ENCODE measurements around the gene SEC24C. TPM values are rescaled to one million over a fixed set of nuclear protein-coding genes. Genes with fewer than 3 reads are reported as not detected.
"Not testable (repeated sequence)": the region's sequence is repeated elsewhere in the genome, so short reads cannot be mapped to it uniquely, and the experiment has no call there.

The SEC24C gene
- total and polyA plus RNA-seq, 2 experiments from 2014 or later = 46.8 to 59.4 TPM

DNA sequence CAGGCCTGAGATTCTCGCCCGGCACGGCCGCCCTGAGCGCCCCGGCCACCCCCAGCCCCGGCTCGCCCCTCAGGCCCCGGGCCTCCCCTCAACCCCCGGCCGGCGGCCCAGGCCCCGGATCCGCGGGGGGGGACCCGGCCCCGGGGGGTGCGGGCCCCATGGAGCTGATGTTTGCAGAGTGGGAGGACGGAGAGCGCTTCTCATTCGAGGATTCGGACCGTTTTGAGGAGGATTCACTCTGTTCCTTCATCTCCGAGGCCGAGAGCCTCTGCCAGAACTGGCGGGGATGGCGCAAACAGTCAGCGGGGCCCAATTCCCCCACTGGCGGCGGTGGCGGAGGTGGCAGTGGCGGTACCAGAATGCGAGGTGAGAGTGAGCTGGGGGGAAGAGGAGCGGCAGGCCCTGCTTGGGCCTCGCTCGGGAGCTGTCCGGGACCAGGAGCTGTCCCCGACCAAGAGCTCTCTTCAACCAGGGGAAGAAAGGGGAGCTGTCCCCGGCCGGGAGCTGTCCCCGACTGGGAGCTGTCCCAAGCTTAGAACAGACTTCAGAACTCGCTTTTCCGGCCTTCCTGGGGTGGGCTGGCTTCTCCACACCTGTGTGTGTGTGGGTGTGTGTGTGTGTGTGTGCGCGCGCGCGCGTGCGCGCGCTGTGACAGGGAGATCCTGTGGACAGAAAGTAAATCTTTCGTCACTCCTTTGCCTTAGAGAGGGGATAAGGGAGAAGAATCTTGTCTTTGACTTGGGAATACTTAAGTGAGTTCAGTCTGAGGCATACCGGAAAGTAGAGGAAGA, 41.7 kb downstream of the SEC24C start:
- Histone ChIP-seq H3K9me2 (replicated peaks; ENCODE audit: insufficient read depth) (no peaks in the 10 kb centered on the region), H4K20me1 (ENCODE audit: insufficient read depth, poor library complexity, severe bottlenecking) (peaks cover 35% of the 10 kb centered on the region), H2AFZ (peak overlapping the region; percentile 30), H3K9me3 (ENCODE audit: low read depth) (no peaks in the 10 kb centered on the region), H3K4me3 (peak overlapping the region; percentile 6), H3K36me3 (replicated peaks; ENCODE audit: insufficient read depth, low read depth) (no peaks in the 10 kb centered on the region), H3K27ac (peak overlapping the region; percentile 81), H3K4me1 (ENCODE audit: insufficient read depth) (peaks cover 19% of the 10 kb centered on the region), H3K79me2 (peaks cover 68% of the 10 kb centered on the region), H3K4me2 (peak overlapping the region; percentile 90), H3K27me3 (no peaks in the 10 kb centered on the region)
- under 1% methylated on average over 49 of the region's 54 CpGs for WGBS (ENCODE audit: low lambda C conversion rate, missing lambda C conversion rate)
- TF ChIP-seq EZH2phosphoT487 (IDR thresholded peaks at IDR 0.05; ENCODE audit: low read depth, severe bottlenecking, unreplicated experiment) = no peak
- no peak for TF ChIP-seq EZH2 (IDR thresholded peaks at IDR 0.05; ENCODE audit: borderline replicate concordance)
- TF ChIP-seq, protein P1, sequence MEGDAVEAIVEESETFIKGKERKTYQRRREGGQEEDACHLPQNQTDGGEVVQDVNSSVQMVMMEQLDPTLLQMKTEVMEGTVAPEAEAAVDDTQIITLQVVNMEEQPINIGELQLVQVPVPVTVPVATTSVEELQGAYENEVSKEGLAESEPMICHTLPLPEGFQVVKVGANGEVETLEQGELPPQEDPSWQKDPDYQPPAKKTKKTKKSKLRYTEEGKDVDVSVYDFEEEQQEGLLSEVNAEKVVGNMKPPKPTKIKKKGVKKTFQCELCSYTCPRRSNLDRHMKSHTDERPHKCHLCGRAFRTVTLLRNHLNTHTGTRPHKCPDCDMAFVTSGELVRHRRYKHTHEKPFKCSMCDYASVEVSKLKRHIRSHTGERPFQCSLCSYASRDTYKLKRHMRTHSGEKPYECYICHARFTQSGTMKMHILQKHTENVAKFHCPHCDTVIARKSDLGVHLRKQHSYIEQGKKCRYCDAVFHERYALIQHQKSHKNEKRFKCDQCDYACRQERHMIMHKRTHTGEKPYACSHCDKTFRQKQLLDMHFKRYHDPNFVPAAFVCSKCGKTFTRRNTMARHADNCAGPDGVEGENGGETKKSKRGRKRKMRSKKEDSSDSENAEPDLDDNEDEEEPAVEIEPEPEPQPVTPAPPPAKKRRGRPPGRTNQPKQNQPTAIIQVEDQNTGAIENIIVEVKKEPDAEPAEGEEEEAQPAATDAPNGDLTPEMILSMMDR (IDR thresholded peaks at IDR 0.05; ENCODE audit: poor library complexity) = no peak
- DNase-seq (ENCODE audit: low spot score) = peak; percentile 78

DNA sequence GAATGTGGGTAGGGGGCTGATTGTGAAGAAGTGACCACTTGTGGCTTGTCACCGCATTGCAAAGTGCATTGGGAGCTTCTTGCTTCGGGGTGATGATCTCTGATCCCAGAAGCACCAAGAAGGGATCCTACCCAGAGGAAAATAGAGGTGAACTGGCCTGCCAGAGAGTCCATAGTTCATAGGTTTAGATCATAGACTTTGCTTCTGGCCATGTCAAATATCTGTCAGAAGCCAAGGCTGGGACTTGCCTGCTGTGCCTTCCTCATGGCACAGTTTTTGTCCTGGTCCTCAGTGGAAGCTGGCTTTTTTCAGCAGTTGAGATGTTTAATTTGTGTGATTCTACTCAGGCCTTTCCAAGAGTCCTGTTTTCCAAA, 42.3 kb downstream of the SEC24C start:
- Histone ChIP-seq H2AFZ (no peak overlapping the region), H4K20me1 (ENCODE audit: insufficient read depth, poor library complexity, severe bottlenecking) (peaks cover 35% of the 10 kb centered on the region), H3K4me2 (peak overlapping the region; percentile 90), H3K4me3 (peak overlapping the region; percentile 6), H3K9me3 (ENCODE audit: low read depth) (no peaks in the 10 kb centered on the region), H3K4me1 (ENCODE audit: insufficient read depth) (peaks cover 16% of the 10 kb centered on the region), H3K27ac (peak overlapping the region; percentile 81), H3K9me2 (replicated peaks; ENCODE audit: insufficient read depth) (no peaks in the 10 kb centered on the region), H3K27me3 (no peaks in the 10 kb centered on the region), H3K36me3 (replicated peaks; ENCODE audit: insufficient read depth, low read depth) (no peaks in the 10 kb centered on the region), H3K79me2 (peaks cover 63% of the 10 kb centered on the region)
- no peak for DNase-seq (ENCODE audit: low spot score)
- TF ChIP-seq, protein P1 (IDR thresholded peaks at IDR 0.05; ENCODE audit: poor library complexity) = no peak
- TF ChIP-seq EZH2phosphoT487 (IDR thresholded peaks at IDR 0.05; ENCODE audit: low read depth, severe bottlenecking, unreplicated experiment) (no peak), EZH2 (IDR thresholded peaks at IDR 0.05; ENCODE audit: borderline replicate concordance) (no peak)
- WGBS (ENCODE audit: low lambda C conversion rate, missing lambda C conversion rate) = 5% methylated on average over 2 of the region's 2 CpGs

DNA sequence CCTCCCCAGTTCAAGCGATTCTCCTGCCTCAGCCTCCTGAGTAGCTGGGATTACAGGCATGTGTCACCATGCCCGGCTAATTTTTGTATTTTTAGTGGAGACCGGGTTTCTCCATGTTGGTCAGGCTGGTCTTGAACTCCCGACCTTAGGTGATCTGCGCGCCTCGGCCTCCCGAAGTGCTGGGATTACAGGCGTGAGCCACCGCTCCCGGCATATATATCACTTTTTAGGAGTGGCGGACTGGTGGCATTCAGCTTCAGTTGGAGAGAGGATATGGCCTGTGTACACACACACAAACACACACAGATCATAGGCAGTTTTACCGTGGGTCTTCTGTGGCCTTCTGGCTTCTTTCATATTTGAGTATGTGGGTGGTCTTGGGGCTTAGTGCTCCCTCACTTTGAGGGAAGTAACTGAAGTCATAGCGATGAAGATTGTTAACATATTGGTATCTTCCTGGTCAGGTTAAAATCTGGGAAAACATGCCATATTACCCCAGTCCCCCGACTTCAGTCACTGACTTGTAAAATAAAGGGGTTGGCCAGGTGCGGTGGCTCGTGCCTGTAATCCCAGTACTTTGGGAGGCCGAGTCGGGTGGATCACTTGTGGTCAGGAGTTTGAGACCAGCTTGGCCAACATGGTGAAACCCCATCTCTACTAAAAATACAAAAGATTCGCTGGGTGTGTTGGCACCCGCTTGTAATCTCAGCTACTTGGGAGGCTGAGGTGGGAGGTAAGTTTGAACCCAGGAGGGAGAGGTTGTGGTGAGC, 43.0 kb downstream of the SEC24C start:
- not testable (repeated sequence) for H3K36me3 ChIP-seq (replicated peaks; ENCODE audit: insufficient read depth, low read depth); H3K27ac ChIP-seq; H3K27me3 ChIP-seq; H2AFZ ChIP-seq; H3K9me3 ChIP-seq (ENCODE audit: low read depth); DNase-seq (ENCODE audit: low spot score); H3K9me2 ChIP-seq (replicated peaks; ENCODE audit: insufficient read depth)
- WGBS (ENCODE audit: low lambda C conversion rate, missing lambda C conversion rate) = 93% methylated on average over 21 of the region's 21 CpGs
- Histone ChIP-seq H3K4me1 (ENCODE audit: insufficient read depth) (peaks cover 16% of the 10 kb centered on the region), H3K4me2 (peak overlapping the region; percentile 90), H3K4me3 (peak overlapping the region; percentile 6), H4K20me1 (ENCODE audit: insufficient read depth, poor library complexity, severe bottlenecking) (peaks cover 35% of the 10 kb centered on the region), H3K79me2 (peaks cover 61% of the 10 kb centered on the region)
